Stimulated activated CD8-positive, alpha-beta memory T cell treated with anti-CD3 and anti-CD28 coated beads, Interleukin-7, amount 100 ng/mL, for 24 hours (primary cell): ENCODE measurements around the gene CASZ1.

Experiments used
- DNase-seq: peaks from one replicate; pipeline ENCODE4 v3.0.0-alpha.2; 2020; ENCODE audit warnings: low read depth

Gene CASZ1

GRCh38 chr1:10597492-10598388 is 198.7 kb downstream of the CASZ1 start:
- DNase-seq: no peak

- no peak for DNase-seq
These were observed 199.7 kb downstream of the CASZ1 start for GRCh38 chr1:10596780-10597179.

- DNase-seq: no peak
These were observed 201.7 kb downstream of the CASZ1 start for GRCh38 chr1:10594595-10595223.

- no peak for DNase-seq
These were observed 202.7 kb downstream of the CASZ1 start for GRCh38 chr1:10593750-10594149.

GRCh38 chr1:10592373-10592772 is 204.1 kb downstream of the CASZ1 start:
- DNase-seq: no peak

- DNase-seq: no peak
These were observed 205.4 kb downstream of the CASZ1 start for GRCh38 chr1:10591010-10591409.

GRCh38 chr1:10589074-10589473 is 207.4 kb downstream of the CASZ1 start:
- DNase-seq: no peak

GRCh38 chr1:10588640-10589039 is 207.8 kb downstream of the CASZ1 start:
- DNase-seq: no peak
